ENCODE results near the gene SORCS2.

The SORCS2 gene

GRCh38 chr4:7587433-7588405, 395.4 kb downstream of the SORCS2 start:
- Histone ChIP-seq H3K4ac (ENCODE audit: low read depth, low read length) (no peak overlapping the region), H4K91ac (ENCODE audit: low read depth, low read length) (no peak overlapping the region), H3K4me2 (ENCODE audit: low read length) (no peak overlapping the region), H3K9ac (ENCODE audit: low read length) (no peak overlapping the region), H3K14ac (ENCODE audit: low read length) (no peak overlapping the region), H3K27ac (ENCODE audit: low read depth, low read length) (no peak overlapping the region), H4K12ac (ENCODE audit: low read depth, low read length) (no peak overlapping the region), H2BK5ac (ENCODE audit: low read depth, low read length, poor library complexity) (no peak overlapping the region), H3K79me1 (ENCODE audit: low read length) (no peaks in the 10 kb centered on the region), H3K18ac (ENCODE audit: low read length) (no peak overlapping the region), H4K8ac (ENCODE audit: low read depth, low read length) (no peak overlapping the region), H2AFZ (ENCODE audit: insufficient read depth, low read length, poor library complexity) (no peak overlapping the region), H2BK12ac (ENCODE audit: low read length) (no peak overlapping the region), H2BK120ac (ENCODE audit: insufficient read depth, low read length, poor library complexity) (no peak overlapping the region), H3K9me3 (ENCODE audit: insufficient read depth, low read depth, low read length) (peaks cover 5% of the 10 kb centered on the region), H3K79me2 (ENCODE audit: control insufficient read depth, insufficient read depth, low read length, poor library complexity) (no peaks in the 10 kb centered on the region), H3K4me1 (ENCODE audit: control insufficient read depth in 1 of 2, insufficient read depth in 2 of 2, low read length in 2 of 2) (no peaks in the 10 kb centered on the region), H3K4me3 (ENCODE audit: low read depth, low read length) (no peak overlapping the region), H3K27me3 (ENCODE audit: insufficient read depth, low read length) (no peaks in the 10 kb centered on the region), H2AK5ac (ENCODE audit: low read length) (no peak overlapping the region), H3K36me3 (ENCODE audit: control insufficient read depth in 1 of 2, insufficient read depth in 2 of 2, low read length in 2 of 2) (no peaks in the 10 kb centered on the region), H3K23ac (ENCODE audit: low read length) (no peak overlapping the region)
- no peak for DNase-seq
- no CpG with 5 or more reads among the region's 23 CpGs for WGBS (ENCODE audit: extremely low coverage, insufficient coverage, insufficient read length)

DNA sequence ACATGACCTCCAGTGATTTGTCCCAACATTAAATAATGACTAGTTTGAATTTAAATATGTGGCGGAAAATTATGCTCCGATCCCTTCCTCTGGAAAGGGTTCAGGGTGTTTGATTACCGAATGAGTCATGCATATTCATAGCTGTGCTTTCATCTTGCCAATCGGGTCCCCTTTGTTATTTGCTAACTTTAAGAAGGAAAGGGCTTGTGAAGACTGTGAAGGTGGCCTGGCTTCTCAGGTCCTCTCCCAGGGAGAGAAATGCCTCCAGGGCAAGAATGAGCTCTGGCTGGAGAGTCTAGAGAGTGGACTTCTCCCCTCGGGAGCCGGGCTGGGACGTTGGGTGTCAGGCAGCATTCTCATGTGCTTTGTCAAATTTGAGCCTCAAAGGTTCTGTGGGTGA, 397.9 kb downstream of the SORCS2 start:
- Histone ChIP-seq H3K4me2 (ENCODE audit: low read length) (no peak overlapping the region), H3K36me3 (ENCODE audit: control insufficient read depth in 1 of 2, insufficient read depth in 2 of 2, low read length in 2 of 2) (no peaks in the 10 kb centered on the region), H2AK5ac (ENCODE audit: low read length) (no peak overlapping the region), H4K91ac (ENCODE audit: low read depth, low read length) (no peak overlapping the region), H3K27me3 (ENCODE audit: insufficient read depth, low read length) (no peaks in the 10 kb centered on the region), H3K79me2 (ENCODE audit: control insufficient read depth, insufficient read depth, low read length, poor library complexity) (no peaks in the 10 kb centered on the region), H4K12ac (ENCODE audit: low read depth, low read length) (no peak overlapping the region), H3K27ac (ENCODE audit: low read depth, low read length) (no peak overlapping the region), H3K4me1 (ENCODE audit: control insufficient read depth in 1 of 2, insufficient read depth in 2 of 2, low read length in 2 of 2) (no peaks in the 10 kb centered on the region), H2AFZ (ENCODE audit: insufficient read depth, low read length, poor library complexity) (no peak overlapping the region), H3K14ac (ENCODE audit: low read length) (no peak overlapping the region), H3K23ac (ENCODE audit: low read length) (no peak overlapping the region), H3K4ac (ENCODE audit: low read depth, low read length) (no peak overlapping the region), H3K79me1 (ENCODE audit: low read length) (no peaks in the 10 kb centered on the region), H2BK120ac (ENCODE audit: insufficient read depth, low read length, poor library complexity) (no peak overlapping the region), H2BK12ac (ENCODE audit: low read length) (no peak overlapping the region), H2BK5ac (ENCODE audit: low read depth, low read length, poor library complexity) (no peak overlapping the region), H3K9ac (ENCODE audit: low read length) (no peak overlapping the region), H4K8ac (ENCODE audit: low read depth, low read length) (no peak overlapping the region), H3K18ac (ENCODE audit: low read length) (no peak overlapping the region), H3K4me3 (ENCODE audit: low read depth, low read length) (no peak overlapping the region), H3K9me3 (ENCODE audit: insufficient read depth, low read depth, low read length) (peaks cover 4% of the 10 kb centered on the region)
- no peak for DNase-seq
- WGBS (ENCODE audit: extremely low coverage, insufficient coverage, insufficient read length), result no CpG with 5 or more reads among the region's 7 CpGs

- Histone ChIP-seq H4K91ac (ENCODE audit: low read depth, low read length) (no peak overlapping the region), H3K14ac (ENCODE audit: low read length) (no peak overlapping the region), H3K9me3 (ENCODE audit: insufficient read depth, low read depth, low read length) (peaks cover 4% of the 10 kb centered on the region), H3K36me3 (ENCODE audit: control insufficient read depth in 1 of 2, insufficient read depth in 2 of 2, low read length in 2 of 2) (no peaks in the 10 kb centered on the region), H3K9ac (ENCODE audit: low read length) (no peak overlapping the region), H3K4me3 (ENCODE audit: low read depth, low read length) (no peak overlapping the region), H3K27ac (ENCODE audit: low read depth, low read length) (no peak overlapping the region), H4K8ac (ENCODE audit: low read depth, low read length) (no peak overlapping the region), H3K4ac (ENCODE audit: low read depth, low read length) (no peak overlapping the region), H3K79me2 (ENCODE audit: control insufficient read depth, insufficient read depth, low read length, poor library complexity) (no peaks in the 10 kb centered on the region), H2BK5ac (ENCODE audit: low read depth, low read length, poor library complexity) (no peak overlapping the region), H3K4me1 (ENCODE audit: control insufficient read depth in 1 of 2, insufficient read depth in 2 of 2, low read length in 2 of 2) (no peaks in the 10 kb centered on the region), H3K4me2 (ENCODE audit: low read length) (no peak overlapping the region), H4K12ac (ENCODE audit: low read depth, low read length) (no peak overlapping the region), H2AFZ (ENCODE audit: insufficient read depth, low read length, poor library complexity) (no peak overlapping the region), H2BK12ac (ENCODE audit: low read length) (no peak overlapping the region), H3K23ac (ENCODE audit: low read length) (no peak overlapping the region), H3K18ac (ENCODE audit: low read length) (no peak overlapping the region), H2BK120ac (ENCODE audit: insufficient read depth, low read length, poor library complexity) (no peak overlapping the region), H3K27me3 (ENCODE audit: insufficient read depth, low read length) (no peaks in the 10 kb centered on the region), H2AK5ac (ENCODE audit: low read length) (no peak overlapping the region), H3K79me1 (ENCODE audit: low read length) (no peaks in the 10 kb centered on the region)
- no peak for DNase-seq
- WGBS (ENCODE audit: extremely low coverage, insufficient coverage, insufficient read length), result no CpG with 5 or more reads among the region's 8 CpGs
These were observed 398.6 kb downstream of the SORCS2 start for GRCh38 chr4:7590899-7591298.

DNA sequence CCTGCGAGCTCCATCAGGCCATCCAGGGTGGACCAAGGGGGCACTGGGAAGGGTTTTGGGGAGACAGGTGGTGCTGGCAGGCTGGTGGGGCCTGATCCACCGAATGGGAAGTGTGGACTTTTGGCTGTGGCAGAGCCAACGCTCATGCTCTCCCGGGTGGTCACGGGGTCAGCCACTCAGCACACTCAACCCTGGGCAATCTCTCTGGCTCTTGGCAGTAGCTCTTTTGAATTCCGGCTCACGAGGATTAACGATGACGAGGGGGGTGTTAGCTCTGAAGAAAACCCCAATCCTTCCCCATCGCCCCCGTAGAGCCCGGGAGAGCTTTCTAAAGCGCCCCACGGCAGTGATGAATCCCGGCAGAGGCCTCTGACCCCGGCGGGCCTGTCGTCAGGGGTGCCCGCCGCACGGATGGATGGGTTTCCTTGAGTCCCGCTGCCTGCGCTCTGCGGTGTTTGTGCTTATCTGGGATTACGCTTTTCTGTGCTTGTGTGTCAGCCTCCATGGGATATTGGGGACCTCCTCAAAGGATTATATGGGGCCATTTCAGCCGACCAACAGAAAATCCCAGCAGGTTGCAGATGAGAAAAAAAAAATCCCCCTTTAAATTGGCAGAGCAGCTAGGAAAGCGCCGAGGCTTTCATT, 399.2 kb downstream of the SORCS2 start:
- Histone ChIP-seq H3K4ac (ENCODE audit: low read depth, low read length) (no peak overlapping the region), H3K4me1 (ENCODE audit: control insufficient read depth in 1 of 2, insufficient read depth in 2 of 2, low read length in 2 of 2) (no peaks in the 10 kb centered on the region), H3K4me3 (ENCODE audit: low read depth, low read length) (no peak overlapping the region), H3K27me3 (ENCODE audit: insufficient read depth, low read length) (no peaks in the 10 kb centered on the region), H3K27ac (ENCODE audit: low read depth, low read length) (no peak overlapping the region), H3K14ac (ENCODE audit: low read length) (no peak overlapping the region), H4K12ac (ENCODE audit: low read depth, low read length) (no peak overlapping the region), H4K8ac (ENCODE audit: low read depth, low read length) (no peak overlapping the region), H3K79me2 (ENCODE audit: control insufficient read depth, insufficient read depth, low read length, poor library complexity) (no peaks in the 10 kb centered on the region), H2BK5ac (ENCODE audit: low read depth, low read length, poor library complexity) (no peak overlapping the region), H3K9ac (ENCODE audit: low read length) (no peak overlapping the region), H4K91ac (ENCODE audit: low read depth, low read length) (no peak overlapping the region), H2BK120ac (ENCODE audit: insufficient read depth, low read length, poor library complexity) (no peak overlapping the region), H2AFZ (ENCODE audit: insufficient read depth, low read length, poor library complexity) (no peak overlapping the region), H3K36me3 (ENCODE audit: control insufficient read depth in 1 of 2, insufficient read depth in 2 of 2, low read length in 2 of 2) (no peaks in the 10 kb centered on the region), H2BK12ac (ENCODE audit: low read length) (no peak overlapping the region), H3K18ac (ENCODE audit: low read length) (no peak overlapping the region), H3K4me2 (ENCODE audit: low read length) (no peak overlapping the region), H2AK5ac (ENCODE audit: low read length) (no peak overlapping the region), H3K79me1 (ENCODE audit: low read length) (no peaks in the 10 kb centered on the region), H3K23ac (ENCODE audit: low read length) (no peak overlapping the region), H3K9me3 (ENCODE audit: insufficient read depth, low read depth, low read length) (peaks cover 4% of the 10 kb centered on the region)
- WGBS (ENCODE audit: extremely low coverage, insufficient coverage, insufficient read length), result no CpG with 5 or more reads among the region's 28 CpGs
- no peak for DNase-seq

Measured in trophoblast cell (in vitro differentiated cells and primary cell).